ENCODE data around the gene ITGB6.

The ITGB6 gene

DNA sequence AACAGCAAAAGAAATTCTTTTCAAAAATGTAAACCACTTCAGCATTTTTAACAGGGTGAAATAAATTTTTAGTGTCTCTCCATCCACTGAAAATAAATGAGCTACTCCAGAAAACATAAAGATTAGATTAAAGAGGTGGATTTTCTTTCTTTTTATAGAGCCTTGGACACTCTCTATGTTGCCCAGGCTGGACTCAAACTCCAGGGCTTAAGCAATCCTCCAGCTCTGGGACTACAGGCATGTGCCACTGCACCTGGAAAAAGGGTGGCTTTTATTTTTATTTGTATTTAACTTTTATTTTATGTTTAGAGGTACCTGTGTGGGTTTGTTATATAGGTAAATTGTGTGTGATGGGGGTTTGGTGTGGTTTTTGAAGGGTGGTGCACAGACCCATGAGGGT is 19.9 kb downstream of the ITGB6 start:
- no peak for DNase-seq (ENCODE audit: extremely low read depth, low read depth)
- TF ChIP-seq, protein P1, sequence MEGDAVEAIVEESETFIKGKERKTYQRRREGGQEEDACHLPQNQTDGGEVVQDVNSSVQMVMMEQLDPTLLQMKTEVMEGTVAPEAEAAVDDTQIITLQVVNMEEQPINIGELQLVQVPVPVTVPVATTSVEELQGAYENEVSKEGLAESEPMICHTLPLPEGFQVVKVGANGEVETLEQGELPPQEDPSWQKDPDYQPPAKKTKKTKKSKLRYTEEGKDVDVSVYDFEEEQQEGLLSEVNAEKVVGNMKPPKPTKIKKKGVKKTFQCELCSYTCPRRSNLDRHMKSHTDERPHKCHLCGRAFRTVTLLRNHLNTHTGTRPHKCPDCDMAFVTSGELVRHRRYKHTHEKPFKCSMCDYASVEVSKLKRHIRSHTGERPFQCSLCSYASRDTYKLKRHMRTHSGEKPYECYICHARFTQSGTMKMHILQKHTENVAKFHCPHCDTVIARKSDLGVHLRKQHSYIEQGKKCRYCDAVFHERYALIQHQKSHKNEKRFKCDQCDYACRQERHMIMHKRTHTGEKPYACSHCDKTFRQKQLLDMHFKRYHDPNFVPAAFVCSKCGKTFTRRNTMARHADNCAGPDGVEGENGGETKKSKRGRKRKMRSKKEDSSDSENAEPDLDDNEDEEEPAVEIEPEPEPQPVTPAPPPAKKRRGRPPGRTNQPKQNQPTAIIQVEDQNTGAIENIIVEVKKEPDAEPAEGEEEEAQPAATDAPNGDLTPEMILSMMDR (IDR thresholded peaks at IDR 0.05; ENCODE audit: low read depth, low read length), result no peak

DNA sequence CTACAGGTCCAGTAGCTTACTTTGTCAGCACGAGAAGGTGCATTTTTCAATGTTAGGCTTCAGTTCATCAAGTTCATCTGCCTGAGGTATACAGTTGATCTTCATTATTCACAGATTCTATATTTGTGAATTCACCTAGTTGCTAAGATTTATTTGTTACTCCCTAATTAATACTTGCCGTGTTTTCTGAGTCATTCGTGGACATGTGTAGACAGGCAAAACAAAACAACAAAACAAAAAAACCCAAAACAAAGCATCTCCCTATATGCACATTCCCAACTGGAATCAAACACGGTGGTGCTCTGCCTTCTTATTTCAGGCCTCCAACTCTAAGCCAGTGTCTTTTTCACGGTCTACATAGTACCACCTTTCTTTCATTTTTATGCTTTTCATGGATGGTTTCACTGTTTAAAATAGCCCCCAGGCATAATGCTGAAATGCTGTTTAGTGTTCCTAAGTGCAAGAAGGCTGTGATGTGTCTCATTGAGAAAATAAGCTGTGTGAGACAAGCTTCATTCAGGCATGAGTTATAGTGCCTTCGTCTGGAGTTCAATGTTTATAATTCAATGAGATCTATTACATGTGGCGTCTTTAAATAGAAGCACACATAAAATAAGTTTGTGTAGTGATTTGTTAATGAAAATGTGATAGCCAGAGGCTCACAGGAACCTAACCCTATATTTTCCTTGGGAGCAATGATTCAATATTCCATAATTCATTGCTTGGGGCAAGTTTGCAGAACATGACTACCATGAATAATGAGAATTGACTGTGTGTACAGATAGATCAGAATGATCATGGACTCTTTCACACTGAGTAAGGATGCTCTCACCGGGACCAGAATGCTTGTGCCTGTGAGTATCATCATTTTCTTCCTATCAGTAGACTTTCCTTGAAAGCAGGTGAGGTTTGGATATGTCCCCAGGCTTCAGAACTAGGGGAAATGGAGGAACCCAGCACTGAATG is 24.6 kb downstream of the ITGB6 start:
- TF ChIP-seq, protein P1 (IDR thresholded peaks at IDR 0.05; ENCODE audit: low read depth, low read length), result no peak
- DNase-seq (ENCODE audit: extremely low read depth, low read depth), result no peak

DNA sequence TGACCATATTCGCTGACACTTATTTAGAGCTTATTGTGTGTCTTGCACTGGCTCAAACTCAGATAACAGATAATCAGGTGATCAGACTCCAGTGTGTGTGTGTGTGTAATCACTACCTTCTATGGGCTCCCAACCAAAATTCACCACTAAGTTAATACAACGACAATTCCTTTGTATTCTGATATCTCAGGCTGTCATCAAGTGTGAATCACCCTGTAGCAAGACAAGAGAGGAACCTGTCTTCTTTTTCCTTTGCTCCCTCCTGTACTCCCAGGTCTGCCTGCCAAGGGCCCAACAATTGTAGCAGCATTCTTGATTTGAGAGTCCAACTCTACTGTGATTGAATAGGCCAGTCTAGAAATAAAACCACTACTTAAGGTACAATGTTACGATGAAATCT is 25.8 kb downstream of the ITGB6 start:
- TF ChIP-seq, protein P1 (IDR thresholded peaks at IDR 0.05; ENCODE audit: low read depth, low read length), result no peak
- DNase-seq (ENCODE audit: extremely low read depth, low read depth), result no peak

DNA sequence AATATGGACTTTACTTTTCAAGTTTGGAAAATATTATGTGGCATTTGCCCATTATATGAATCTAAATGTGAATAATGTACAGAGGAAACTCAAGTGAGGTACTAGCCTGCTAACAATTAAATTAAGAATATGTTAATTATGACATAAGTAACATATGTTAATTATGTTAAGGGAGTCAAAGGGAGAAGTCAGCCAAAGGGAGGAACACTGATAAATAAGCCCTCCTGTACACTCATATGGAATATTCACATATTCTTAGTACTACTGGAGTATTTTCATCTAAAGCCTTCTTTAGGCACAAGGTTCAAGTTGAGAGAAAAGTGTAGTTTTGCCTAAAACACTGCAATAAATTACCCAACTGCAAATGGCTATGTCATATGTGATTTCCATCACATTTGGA is 30.1 kb downstream of the ITGB6 start:
- TF ChIP-seq, protein P1 (IDR thresholded peaks at IDR 0.05; ENCODE audit: low read depth, low read length), result no peak
- no peak for DNase-seq (ENCODE audit: extremely low read depth, low read depth)

DNA sequence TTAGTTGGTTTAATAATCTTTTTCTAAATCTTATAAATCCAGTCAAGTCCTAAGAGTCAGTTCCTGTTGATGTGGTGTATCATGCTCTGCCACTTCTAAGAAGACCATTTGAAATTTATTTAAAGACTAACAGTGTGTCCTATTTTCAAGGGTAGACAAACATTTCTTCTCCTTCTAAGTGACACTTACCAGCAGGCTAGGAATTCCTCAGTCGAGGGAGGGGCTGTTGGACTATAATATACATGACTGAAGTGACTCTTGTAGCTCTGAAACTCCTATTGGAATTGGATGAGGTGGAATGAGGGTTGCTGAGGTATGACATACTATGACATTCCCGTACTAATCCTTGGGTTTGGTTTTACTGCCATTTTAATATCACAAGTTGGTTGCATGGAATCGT is 30.6 kb downstream of the ITGB6 start:
- TF ChIP-seq, protein P1 (IDR thresholded peaks at IDR 0.05; ENCODE audit: low read depth, low read length), result no peak
- DNase-seq (ENCODE audit: extremely low read depth, low read depth), result no peak

DNA sequence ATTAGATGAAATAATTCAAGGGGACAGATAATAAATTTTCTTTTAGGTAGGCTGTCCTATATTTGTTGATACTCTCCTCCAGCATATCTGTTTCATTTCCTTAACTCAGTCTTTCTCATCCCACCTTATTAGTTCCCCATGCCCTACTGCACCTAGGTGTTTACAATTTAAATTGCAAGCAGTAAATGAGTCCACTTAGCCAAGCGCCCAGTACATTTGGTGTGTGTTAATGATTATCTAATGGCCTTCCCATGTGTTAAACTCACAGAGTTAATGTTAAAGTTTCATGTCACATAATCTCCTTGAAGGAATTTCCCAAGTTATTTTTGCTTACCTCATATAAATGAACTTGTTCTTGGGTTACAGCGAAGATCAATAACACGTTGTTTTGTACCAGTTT is 31.2 kb downstream of the ITGB6 start:
- TF ChIP-seq, protein P1 (IDR thresholded peaks at IDR 0.05; ENCODE audit: low read depth, low read length), result no peak
- no peak for DNase-seq (ENCODE audit: extremely low read depth, low read depth)

DNA sequence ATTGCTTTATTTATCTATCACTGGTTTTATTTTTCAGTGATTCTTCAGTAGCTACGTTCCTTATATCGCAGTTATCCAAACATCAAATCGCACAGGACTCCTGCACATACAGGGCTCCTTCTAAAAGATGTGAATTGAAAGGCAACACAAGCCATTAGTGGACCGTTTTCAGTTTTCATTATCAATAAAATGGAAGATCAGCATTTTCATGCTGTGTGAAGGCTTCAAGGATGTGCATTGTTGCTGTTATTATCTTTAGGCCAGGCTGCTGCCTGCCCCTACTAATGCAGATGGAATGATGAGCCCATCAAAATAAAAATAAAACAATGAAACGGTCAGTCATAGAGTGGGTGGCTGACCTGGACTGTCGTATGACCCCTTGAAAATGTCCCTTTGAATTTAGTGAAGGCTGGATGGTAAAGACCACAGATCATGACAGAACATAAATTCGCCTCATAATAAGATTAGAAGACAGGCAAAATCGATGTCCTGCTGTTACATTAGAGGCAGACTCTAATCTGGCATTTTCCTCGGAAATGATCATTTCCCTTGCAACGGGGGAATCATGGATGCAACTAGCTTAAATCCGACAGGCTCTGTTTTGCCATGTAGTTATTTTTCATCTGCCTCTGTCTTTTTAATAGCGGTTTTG is 32.9 kb downstream of the ITGB6 start:
- TF ChIP-seq, protein P1 (IDR thresholded peaks at IDR 0.05; ENCODE audit: low read depth, low read length), result no peak
- no peak for DNase-seq (ENCODE audit: extremely low read depth, low read depth)

Measured in AG09319 (cell line).